Ecto neural progenitor cell (in vitro differentiated cells): Measurements from ENCODE around the gene DNHD1.

Experiments
- DNase-seq: peaks from one replicate; pipeline ENCODE4 v3.0.0-alpha.2; 2018; ENCODE audit warnings: low spot score

DNHD1 gene

GRCh38 chr11:6594142-6594768, 97.2 kb downstream of the DNHD1 start:
- peak; percentile 22 for DNase-seq

DNA sequence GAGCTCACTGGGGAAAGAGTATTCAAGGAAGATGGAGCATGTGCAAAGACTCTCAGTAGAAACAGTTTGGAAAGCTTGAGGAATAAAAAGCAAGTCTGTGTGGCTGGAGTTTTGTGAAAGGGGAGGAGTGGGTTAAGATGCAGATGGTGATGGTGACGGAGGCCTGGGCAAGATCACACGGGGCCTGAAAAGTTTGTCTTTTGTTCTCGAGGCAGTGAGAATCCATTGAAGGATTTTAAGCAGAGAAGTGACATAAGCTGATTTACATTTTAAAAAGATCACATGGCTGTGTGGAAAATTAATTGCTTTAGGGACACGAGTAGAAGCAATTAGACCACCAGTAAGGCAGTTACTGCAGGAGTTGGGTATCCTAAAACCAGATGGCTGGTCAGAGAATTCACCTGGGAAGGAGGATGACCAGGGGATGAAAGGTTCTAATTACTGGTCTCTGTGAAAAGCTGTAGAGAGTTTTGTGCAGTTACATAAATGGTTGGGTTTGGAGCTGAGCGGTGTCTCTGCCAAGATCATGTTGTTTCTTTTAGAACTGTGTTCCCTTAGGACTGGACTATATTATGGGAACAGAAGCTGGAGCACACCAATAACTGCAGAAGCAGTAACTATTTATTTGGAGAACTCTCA, 99.3 kb downstream of the DNHD1 start:
- no peak for DNase-seq

DNA sequence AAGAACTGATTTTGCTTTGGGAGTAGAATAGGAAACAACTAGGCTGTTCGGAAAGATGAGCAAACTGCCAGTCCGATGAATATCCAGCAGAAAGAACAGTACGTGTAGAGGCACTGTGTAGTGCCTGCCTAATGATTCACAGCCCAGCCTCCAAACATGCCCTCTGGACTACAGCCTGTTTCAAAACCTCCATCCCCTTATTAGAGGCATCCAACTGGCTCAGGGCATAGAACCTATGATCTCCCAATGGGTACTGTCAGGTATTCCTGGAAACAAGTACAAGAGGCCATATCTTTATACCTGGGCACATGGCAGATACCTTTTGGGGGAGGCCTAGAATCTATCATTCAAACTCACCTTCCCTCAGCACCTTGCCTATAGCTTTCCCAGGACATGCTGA, 101.5 kb downstream of the DNHD1 start:
- no peak for DNase-seq

DNA sequence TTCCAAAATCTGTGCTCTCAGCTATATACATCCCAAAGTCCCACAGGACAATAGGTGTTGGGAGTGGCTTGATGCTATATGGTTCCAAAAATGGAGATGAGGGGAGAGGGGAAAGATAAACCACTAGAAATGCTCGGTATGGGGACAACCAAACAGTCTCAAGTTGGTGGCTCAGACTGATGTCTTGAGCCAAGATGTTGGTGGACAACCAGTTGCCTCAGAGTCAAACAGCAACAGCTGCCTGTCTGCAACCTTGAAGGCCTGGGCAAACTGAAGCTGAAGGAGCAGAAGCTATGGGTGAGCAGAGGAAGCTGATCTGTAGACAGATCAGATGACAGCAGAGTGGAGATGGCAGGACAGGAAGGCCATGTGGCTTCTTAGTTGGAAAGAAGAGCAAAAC, 102.4 kb downstream of the DNHD1 start:
- no peak for DNase-seq

DNA sequence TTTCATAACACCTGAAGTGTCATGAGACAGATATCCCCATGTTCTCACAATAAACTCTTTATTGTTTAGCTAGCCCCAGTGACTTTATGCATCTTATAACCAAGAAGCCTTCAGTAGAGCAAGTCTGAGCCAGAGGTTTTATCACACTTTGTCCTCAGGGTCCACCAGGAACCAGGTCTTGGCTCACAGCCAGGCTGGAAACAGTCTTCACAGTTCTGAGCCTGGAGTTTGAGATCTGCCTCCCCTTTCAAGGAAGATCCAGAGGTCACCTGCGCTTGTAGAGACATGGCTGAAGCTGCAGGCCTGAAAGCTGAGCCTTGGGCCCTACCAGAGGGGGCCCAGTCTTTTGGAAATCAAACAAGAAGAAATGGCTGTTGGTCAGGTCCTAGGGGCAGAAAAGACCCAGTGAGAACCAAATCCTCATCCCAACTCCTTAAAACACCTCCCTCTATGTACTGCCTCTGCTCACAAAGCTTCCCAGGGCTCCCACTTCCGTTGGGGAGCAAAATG, 102.9 kb downstream of the DNHD1 start:
- DNase-seq, result no peak

- peak; percentile 30 for DNase-seq
Measured at GRCh38 chr11:6601041-6601461, 104.0 kb downstream of the DNHD1 start.

- peak; percentile 34 for DNase-seq
Measured at GRCh38 chr11:6602096-6602940, 105.2 kb downstream of the DNHD1 start.

DNA sequence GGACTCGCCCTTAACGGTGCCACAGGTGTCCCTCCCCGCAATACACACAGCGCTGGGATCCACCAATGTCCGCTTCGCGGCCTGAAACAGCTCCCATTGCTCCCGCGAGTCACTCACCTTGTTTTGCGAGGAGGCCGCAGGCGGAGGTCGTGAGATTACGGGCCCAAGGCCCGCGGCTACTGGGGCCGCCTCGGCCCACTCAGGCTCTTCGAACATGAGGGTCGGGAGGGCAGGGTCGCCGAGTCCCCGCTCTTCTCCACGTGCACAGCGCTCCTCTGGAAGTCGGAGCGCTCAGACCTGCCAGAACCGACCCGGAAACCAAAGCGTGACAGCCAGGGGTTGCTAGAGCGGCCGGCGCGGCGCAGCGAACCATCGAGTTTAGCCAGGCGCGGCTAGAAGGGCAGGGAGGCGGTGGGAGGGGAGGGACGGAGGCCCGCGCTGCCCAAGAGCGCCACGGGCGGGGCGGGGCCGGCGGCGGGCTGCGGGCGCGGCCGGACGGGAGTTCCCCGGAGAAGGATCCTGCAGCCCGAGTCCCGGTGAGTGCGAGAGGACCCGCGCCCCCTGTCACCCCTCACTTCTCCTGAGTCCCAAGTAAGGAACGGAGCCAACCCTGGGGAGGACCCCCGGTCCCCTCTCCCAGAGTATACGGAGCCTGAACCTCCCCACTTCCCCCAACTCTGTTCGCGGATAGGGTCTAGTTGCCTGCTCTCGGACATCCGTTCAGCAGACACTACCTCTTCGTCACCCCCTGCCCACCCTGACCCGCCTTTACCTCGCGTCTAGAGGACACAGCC, 106.4 kb downstream of the DNHD1 start, which contains the start of the genes ILK and RRP8:
ILK (plus strand) TSS at position 488 of the 794 bp plus-strand sequence. CDS start 498 bp downstream, outside the sequence.
RRP8 (minus strand) TSS at position 330 of the 794 bp plus-strand sequence; CDS start at position 216, 114 bp downstream.
- DNase-seq, result peak; percentile 95

GRCh38 chr11:6604081-6604626, 107.1 kb downstream of the DNHD1 start:
- DNase-seq, result peak; percentile 71

- DNase-seq, result peak; percentile 14
Measured at GRCh38 chr11:6604790-6605189, 107.7 kb downstream of the DNHD1 start.

GRCh38 chr11:6606471-6607189, 109.5 kb downstream of the DNHD1 start:
- DNase-seq, result peak; percentile 92

DNA sequence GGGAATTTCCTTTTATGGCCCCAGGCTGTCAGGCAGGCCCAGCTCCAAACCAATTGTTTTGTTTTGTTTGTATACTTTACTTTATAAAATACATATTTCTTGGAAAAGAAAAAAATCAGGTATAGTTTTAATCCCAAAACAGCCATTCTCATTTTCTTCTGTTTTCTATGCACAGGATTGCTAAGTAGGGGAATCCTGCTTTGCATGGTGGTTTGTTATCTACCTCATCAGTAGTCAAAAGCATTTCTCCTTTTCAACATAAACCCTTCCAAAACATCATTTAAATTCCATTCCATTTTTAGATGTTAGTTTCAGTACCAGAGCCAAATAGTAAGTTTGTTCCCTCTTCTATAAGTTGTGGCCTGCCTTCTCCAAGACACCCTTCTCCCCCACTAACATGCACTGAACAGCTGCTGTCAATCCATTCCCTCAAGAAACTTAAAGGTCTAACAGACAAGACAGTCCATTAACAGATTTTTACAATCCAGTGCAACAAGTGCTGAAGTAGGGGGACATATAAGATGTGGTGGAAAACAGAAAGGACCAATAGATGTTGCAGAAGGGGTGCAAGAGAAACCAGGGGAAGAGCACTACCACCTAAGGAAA, 110.2 kb downstream of the DNHD1 start:
- peak; percentile 6 for DNase-seq

DNA sequence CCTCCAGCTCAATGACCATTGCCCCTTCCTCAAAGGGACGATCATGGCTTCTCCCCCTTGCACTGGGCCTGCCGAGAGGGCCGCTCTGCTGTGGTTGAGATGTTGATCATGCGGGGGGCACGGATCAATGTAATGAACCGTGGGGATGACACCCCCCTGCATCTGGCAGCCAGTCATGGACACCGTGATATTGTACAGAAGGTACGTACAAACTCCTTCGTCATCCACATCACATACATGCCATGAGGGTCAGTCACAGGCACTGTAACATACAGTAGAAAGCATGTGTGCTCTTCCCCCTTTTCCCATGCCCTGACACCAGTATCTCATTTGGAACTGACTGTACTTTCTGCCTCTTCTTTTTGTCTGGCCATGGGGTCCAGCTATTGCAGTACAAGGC, 110.9 kb downstream of the DNHD1 start:
- DNase-seq, result peak; percentile 23

DNA sequence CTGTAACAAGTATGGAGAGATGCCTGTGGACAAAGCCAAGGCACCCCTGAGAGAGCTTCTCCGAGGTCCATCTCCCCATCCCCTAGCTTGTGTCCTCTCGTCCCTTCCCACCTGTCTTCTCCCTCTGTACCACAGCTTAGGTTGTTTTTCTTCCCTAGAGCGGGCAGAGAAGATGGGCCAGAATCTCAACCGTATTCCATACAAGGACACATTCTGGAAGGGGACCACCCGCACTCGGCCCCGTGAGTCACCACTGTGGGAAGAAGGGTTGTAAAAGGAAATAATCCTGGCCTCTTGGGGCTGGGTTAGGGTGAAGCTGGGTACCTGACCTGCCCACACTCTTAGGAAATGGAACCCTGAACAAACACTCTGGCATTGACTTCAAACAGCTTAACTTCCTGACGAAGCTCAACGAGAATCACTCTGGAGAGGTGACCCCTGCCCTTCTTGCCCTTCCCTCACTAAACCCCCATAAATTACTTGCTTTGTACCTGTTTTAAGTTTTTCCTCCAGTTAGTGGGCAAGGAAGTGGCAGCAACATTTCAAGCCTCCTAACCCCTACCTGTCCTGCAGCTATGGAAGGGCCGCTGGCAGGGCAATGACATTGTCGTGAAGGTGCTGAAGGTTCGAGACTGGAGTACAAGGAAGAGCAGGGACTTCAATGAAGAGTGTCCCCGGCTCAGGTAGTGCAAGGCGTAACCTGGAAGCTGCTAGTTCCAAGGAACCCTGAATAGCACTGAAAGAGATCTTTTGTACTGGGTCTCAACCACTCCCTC, 111.8 kb downstream of the DNHD1 start:
- DNase-seq, result peak; percentile 28

DNA sequence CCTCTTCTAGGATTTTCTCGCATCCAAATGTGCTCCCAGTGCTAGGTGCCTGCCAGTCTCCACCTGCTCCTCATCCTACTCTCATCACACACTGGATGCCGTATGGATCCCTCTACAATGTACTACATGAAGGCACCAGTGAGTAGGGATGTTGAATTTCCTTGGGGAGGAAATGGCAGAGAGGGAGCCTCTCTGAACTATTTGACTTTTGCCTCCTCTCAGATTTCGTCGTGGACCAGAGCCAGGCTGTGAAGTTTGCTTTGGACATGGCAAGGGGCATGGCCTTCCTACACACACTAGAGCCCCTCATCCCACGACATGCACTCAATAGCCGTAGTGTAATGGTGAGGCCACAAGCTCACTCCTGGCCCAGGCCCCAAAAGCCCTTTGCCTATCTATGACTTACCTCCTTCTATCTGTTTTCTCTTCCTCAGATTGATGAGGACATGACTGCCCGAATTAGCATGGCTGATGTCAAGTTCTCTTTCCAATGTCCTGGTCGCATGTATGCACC, 112.5 kb downstream of the DNHD1 start:
- DNase-seq, result peak; percentile 12

DNA sequence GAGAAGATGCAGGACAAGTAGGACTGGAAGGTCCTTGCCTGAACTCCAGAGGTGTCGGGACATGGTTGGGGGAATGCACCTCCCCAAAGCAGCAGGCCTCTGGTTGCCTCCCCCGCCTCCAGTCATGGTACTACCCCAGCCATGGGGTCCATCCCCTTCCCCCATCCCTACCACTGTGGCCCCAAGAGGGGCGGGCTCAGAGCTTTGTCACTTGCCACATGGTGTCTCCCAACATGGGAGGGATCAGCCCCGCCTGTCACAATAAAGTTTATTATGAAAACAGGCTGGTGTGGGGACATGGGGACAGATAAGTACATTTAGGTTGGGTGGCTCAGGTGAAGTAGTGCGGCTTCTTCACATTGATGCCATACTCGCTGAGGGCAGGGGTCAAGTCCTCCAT, 113.5 kb downstream of the DNHD1 start:
- DNase-seq, result peak; percentile 44

- DNase-seq, result no peak
Measured at GRCh38 chr11:6611092-6611962, 114.2 kb downstream of the DNHD1 start.

- no peak for DNase-seq
Measured at GRCh38 chr11:6611963-6612212, 114.8 kb downstream of the DNHD1 start.
